NCI-H2107 treated with DMSO at 0.1 percent for 48 hours (cell line): ENCODE measurements around the gene SEC11C.
A peak's percentile ranks its signal among the peaks of the same experiment; 100 is the strongest.

Source experiments
- DNase-seq: peaks from one replicate; lab custom pipeline; 2025; ENCODE audit not compliant: unreplicated experiment; lab: John Stamatoyannopoulos, UW

The SEC11C gene

GRCh38 chr18:59144483-59144882 lies 4.8 kb downstream of the SEC11C start:
- DNase-seq = no peak

GRCh38 chr18:59145055-59145454 lies 5.4 kb downstream of the SEC11C start:
- DNase-seq = peak; percentile 40

GRCh38 chr18:59148192-59148591 lies 8.5 kb downstream of the SEC11C start:
- peak; percentile 81 for DNase-seq

- peak; percentile 29 for DNase-seq
Observed at GRCh38 chr18:59149007-59149406, 9.3 kb downstream of the SEC11C start.

- no peak for DNase-seq
Observed at GRCh38 chr18:59149416-59149815, 9.7 kb downstream of the SEC11C start.

GRCh38 chr18:59150236-59150635 lies 10.6 kb downstream of the SEC11C start:
- DNase-seq = no peak

- no peak for DNase-seq
Observed at GRCh38 chr18:59155153-59155552, 15.5 kb downstream of the SEC11C start.

GRCh38 chr18:59156316-59156715 lies 16.6 kb downstream of the SEC11C start:
- no peak for DNase-seq

- DNase-seq = no peak
Observed at GRCh38 chr18:59159265-59159664, 19.6 kb downstream of the SEC11C start.

- DNase-seq = peak; percentile 53
Observed at GRCh38 chr18:59159986-59160385, 20.3 kb downstream of the SEC11C start.

GRCh38 chr18:59172664-59173249 lies 33.1 kb downstream of the SEC11C start:
- DNase-seq = no peak

GRCh38 chr18:59177485-59177884 lies 37.8 kb downstream of the SEC11C start:
- no peak for DNase-seq

GRCh38 chr18:59180150-59180845 lies 40.6 kb downstream of the SEC11C start:
- no peak for DNase-seq

GRCh38 chr18:59182673-59183072 lies 43.0 kb downstream of the SEC11C start:
- no peak for DNase-seq

- DNase-seq = no peak
Observed at GRCh38 chr18:59189008-59189407, 49.3 kb downstream of the SEC11C start.

- DNase-seq = no peak
Observed at GRCh38 chr18:59189746-59190145, 50.1 kb downstream of the SEC11C start.

GRCh38 chr18:59196161-59196725 lies 56.6 kb downstream of the SEC11C start:
- DNase-seq = no peak

- no peak for DNase-seq
Observed at GRCh38 chr18:59197636-59198035, 58.0 kb downstream of the SEC11C start.

GRCh38 chr18:59198215-59198614 lies 58.5 kb downstream of the SEC11C start:
- no peak for DNase-seq

GRCh38 chr18:59200787-59201186 lies 61.1 kb downstream of the SEC11C start:
- DNase-seq = no peak

GRCh38 chr18:59202258-59202820 lies 62.7 kb downstream of the SEC11C start:
- DNase-seq = no peak

- DNase-seq = no peak
Observed at GRCh38 chr18:59207506-59207905, 67.8 kb downstream of the SEC11C start.
